H9 (cell line): ENCODE results near the gene NIT2. TPM values are rescaled to one million over a fixed set of nuclear protein-coding genes. Genes with fewer than 3 reads are reported as not detected.

Source experiments
- DNase-seq: peaks from one replicate; pipeline ENCODE4 v3.0.0-alpha.2; 2017
- H2AFZ ChIP-seq: one replicate; pipeline ENCODE4 v1.6.1; 2013; ENCODE audit warnings: mild to moderate bottlenecking, low read length, control low read depth, moderate library complexity
- H2AK5ac ChIP-seq: 2 replicates; pipeline ENCODE4 v1.6.1; 2013; ENCODE audit warnings: low read length, control low read depth, mixed read lengths; ENCODE audit not compliant: insufficient read length
- H2BK120ac ChIP-seq: one replicate; pipeline ENCODE4 v1.6.1; 2013; ENCODE audit warnings: low read depth, mild to moderate bottlenecking, low read length, control low read depth, inconsistent platforms; ENCODE audit not compliant: poor library complexity, severe bottlenecking
- H2BK12ac ChIP-seq: 2 replicates; pipeline ENCODE4 v1.6.1; 2013; ENCODE audit warnings: low read length, control low read depth, mixed read lengths, low read depth; ENCODE audit not compliant: insufficient read length
- H2BK15ac ChIP-seq: 2 replicates; pipeline ENCODE4 v1.6.1; 2013; ENCODE audit warnings: low read depth, low read length, control low read depth
- H2BK20ac ChIP-seq: one replicate; pipeline ENCODE4 v1.6.1; 2013; ENCODE audit warnings: low read depth, mild to moderate bottlenecking, low read length, control low read depth, inconsistent platforms; ENCODE audit not compliant: poor library complexity, severe bottlenecking
- H2BK5ac ChIP-seq: 2 replicates; pipeline ENCODE4 v1.6.1; 2013; ENCODE audit warnings: low read length, control low read depth, mixed read lengths; ENCODE audit not compliant: insufficient read length
- H3K14ac ChIP-seq: 2 replicates; pipeline ENCODE4 v1.6.1; 2013; ENCODE audit warnings: low read length, control low read depth; ENCODE audit not compliant: insufficient read depth
- H3K18ac ChIP-seq: 2 replicates; pipeline ENCODE4 v1.6.1; 2013; ENCODE audit warnings: low read depth, mild to moderate bottlenecking, mixed read lengths, low read length, control low read depth; ENCODE audit not compliant: insufficient read length
- H3K23ac ChIP-seq: 2 replicates; pipeline ENCODE4 v1.6.1; 2013; ENCODE audit warnings: low read length, control low read depth, mixed read lengths, low read depth; ENCODE audit not compliant: insufficient read length
- H3K23me2 ChIP-seq: 2 replicates; pipeline ENCODE4 v1.6.1; 2013; ENCODE audit warnings: low read depth, mild to moderate bottlenecking, mixed read lengths, low read length, control low read depth; ENCODE audit not compliant: insufficient read length, poor library complexity, severe bottlenecking
- H3K27ac ChIP-seq: 2 replicates; pipeline ENCODE4 v1.5.1; 2013; ENCODE audit warnings: low read length, control low read depth, mixed read lengths, low read depth; ENCODE audit not compliant: insufficient read length
- H3K27me3 ChIP-seq: 2 replicates; pipeline ENCODE4 v1.6.1; 2013; ENCODE audit warnings: low read length, control low read depth, inconsistent platforms; ENCODE audit not compliant: insufficient read depth
- H3K4ac ChIP-seq: 2 replicates; pipeline ENCODE4 v1.6.1; 2013; ENCODE audit warnings: low read depth, mild to moderate bottlenecking, control low read depth, inconsistent platforms, low read length, moderate library complexity
- H3K4me1 ChIP-seq: 2 replicates; pipeline ENCODE4 v1.6.1; 2013; ENCODE audit warnings: low read length, control low read depth, inconsistent platforms; ENCODE audit not compliant: insufficient read depth
- H3K4me2 ChIP-seq: 2 replicates; pipeline ENCODE4 v1.6.1; 2013; ENCODE audit warnings: low read length, control low read depth, mixed read lengths; ENCODE audit not compliant: insufficient read length, insufficient read depth
- H3K56ac ChIP-seq: 2 replicates; pipeline ENCODE4 v1.6.1; 2013; ENCODE audit warnings: low read depth, mild to moderate bottlenecking, mixed read lengths, low read length, control low read depth; ENCODE audit not compliant: insufficient read length
- H3K79me1 ChIP-seq: 2 replicates; pipeline ENCODE4 v1.6.1; 2013; ENCODE audit warnings: low read depth, mild to moderate bottlenecking, moderate library complexity, low read length, control low read depth, inconsistent platforms; ENCODE audit not compliant: insufficient read depth, poor library complexity, severe bottlenecking
- H3K79me2 ChIP-seq: 2 replicates; pipeline ENCODE4 v1.6.1; 2013; ENCODE audit warnings: low read length, control low read depth, inconsistent platforms; ENCODE audit not compliant: insufficient read depth
- H3K9ac ChIP-seq: 2 replicates; pipeline ENCODE4 v1.6.1; 2013; ENCODE audit warnings: low read length, control low read depth, mixed read lengths; ENCODE audit not compliant: insufficient read length; ENCODE audit errors: extremely low read depth
- H3K9me3 ChIP-seq: one replicate; pipeline ENCODE4 v1.6.1; 2013; ENCODE audit warnings: low read depth, low read length, inconsistent platforms; ENCODE audit not compliant: control insufficient read depth
- H3T11ph ChIP-seq: one replicate; pipeline ENCODE4 v1.6.1; 2013; ENCODE audit warnings: mild to moderate bottlenecking, low read length, control low read depth, inconsistent platforms
- H4K20me1 ChIP-seq: one replicate; pipeline ENCODE4 v1.6.1; 2013; ENCODE audit not compliant: control insufficient read depth, insufficient read length, insufficient read depth
- H4K5ac ChIP-seq: 2 replicates; pipeline ENCODE4 v1.6.1; 2013; ENCODE audit warnings: low read depth, mild to moderate bottlenecking, mixed read lengths, low read length, control low read depth; ENCODE audit not compliant: insufficient read length
- H4K8ac ChIP-seq: replicated peaks from 2 replicates; pipeline ENCODE4 v1.6.1; 2013; ENCODE audit warnings: low read length, control low read depth, mixed read lengths, low read depth; ENCODE audit not compliant: insufficient read length
- H4K91ac ChIP-seq: 2 replicates; pipeline ENCODE4 v1.6.1; 2013; ENCODE audit warnings: low read depth, mild to moderate bottlenecking, moderate library complexity, mixed read lengths, low read length, control low read depth; ENCODE audit not compliant: insufficient read length
- H3K27ac Mint-ChIP-seq, 3 experiments: 2 replicates in 2 of 3; 3 replicates in 1 of 3; pipeline ENCODE4 v1.8.0; 2020 to 2021; ENCODE audit warnings: mixed read lengths in 3 of 3, mild to moderate bottlenecking in 1 of 3, moderate library complexity in 1 of 3
- H3K27me3 Mint-ChIP-seq: 2 replicates; pipeline ENCODE4 v1.8.0; 2021; ENCODE audit warnings: low read depth, mild to moderate bottlenecking, moderate library complexity, mixed read lengths
- H3K36me3 Mint-ChIP-seq, 3 experiments: 2 replicates in 2 of 3; 3 replicates in 1 of 3; pipeline ENCODE4 v1.8.0; 2020 to 2021; ENCODE audit warnings: low read depth in 3 of 3, mixed read lengths in 3 of 3; ENCODE audit not compliant: insufficient read depth in 1 of 3
- H3K4me1 Mint-ChIP-seq, 2 experiments: 2 replicates each; pipeline ENCODE4 v1.8.0; 2020; ENCODE audit warnings: mixed read lengths in 2 of 2
- H3K4me3 Mint-ChIP-seq, 2 experiments: 2 replicates in 1 of 2; 3 replicates in 1 of 2; pipeline ENCODE4 v1.8.0; 2020 to 2021; ENCODE audit warnings: mild to moderate bottlenecking in 2 of 2, mixed read lengths in 2 of 2, moderate library complexity in 1 of 2
- H3K9me3 Mint-ChIP-seq, 2 experiments: 2 replicates in 1 of 2; 3 replicates in 1 of 2; pipeline ENCODE4 v1.8.0; 2020; ENCODE audit warnings: mild to moderate bottlenecking in 2 of 2, mixed read lengths in 2 of 2, moderate library complexity in 1 of 2
- CTCF ChIP-seq: fragments of 200-600 bp; sonication (generic); conservative IDR thresholded peaks from 3 replicates; pipeline ENCODE4 v1.8.0; 2021; ENCODE audit warnings: antibody characterized with exemption, mild to moderate bottlenecking
- WGBS: extraction: QIAGEN DNeasy Blood & Tissue Kit; methylation state at CpG from one replicate; pipeline ENCODE4 v1.1.7; 2013; ENCODE audit warnings: missing lambda C conversion rate, low lambda C conversion rate, mixed read lengths; ENCODE audit not compliant: insufficient read length; ENCODE audit errors: extremely low coverage; 5-methylcytosine and 5-hydroxymethylcytosine counted together
- total RNA-seq: library from RNA; stranded (reverse); gene quantifications from 2 replicates; pipeline ENCODE4 v1.2.1, GENCODE V29; 2021

NIT2 gene
- total RNA-seq, 1 experiment from 2014 or later, result 26.6 TPM

DNA sequence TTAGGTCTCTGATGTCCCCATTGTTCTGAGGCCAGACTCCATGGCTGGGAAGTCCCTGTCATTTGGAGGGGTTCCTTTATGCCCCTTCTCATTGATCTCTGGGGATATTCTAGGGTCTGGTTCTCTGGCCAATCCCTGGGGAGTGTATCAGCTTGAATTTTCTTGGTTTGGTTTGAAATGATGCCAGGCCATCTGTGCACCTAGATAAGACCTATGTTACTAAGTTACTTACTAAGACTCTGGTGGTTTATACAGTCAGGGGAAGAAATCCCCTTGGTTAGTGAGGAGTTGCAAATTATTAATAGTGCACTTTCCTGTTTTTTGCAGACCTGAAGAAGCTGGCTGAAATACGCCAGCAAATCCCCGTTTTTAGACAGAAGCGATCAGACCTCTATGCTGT, 20.3 kb downstream of the NIT2 start:
- H2BK5ac ChIP-seq, result no peak overlapping the region
- H3K23me2 ChIP-seq, result no peaks in the 10 kb centered on the region
- no peak overlapping the region for H3K14ac ChIP-seq
- H2BK15ac ChIP-seq, result no peak overlapping the region
- no peak overlapping the region for H4K5ac ChIP-seq
- no peak overlapping the region for H3K23ac ChIP-seq
- H4K91ac ChIP-seq, result no peak overlapping the region
- H2BK20ac ChIP-seq, result no peak overlapping the region
- DNase-seq, result no peak
- Mint-ChIP-seq H3K9me3 (no peaks in the 10 kb centered on the region), H3K27me3 (no peaks in the 10 kb centered on the region), H3K36me3 (peaks cover 9 to 36% (median 17%) of the 10 kb centered on the region in 3 experiments; a peak in 6 of 7 replicates), H3K4me1 (no peaks in the 10 kb centered on the region), H3K27ac (no peak overlapping the region), H3K4me3 (no peak overlapping the region)
- H2BK12ac ChIP-seq, result no peak overlapping the region
- H3K56ac ChIP-seq, result no peak overlapping the region
- no peaks in the 10 kb centered on the region for H3K27me3 ChIP-seq
- H3K4me1 ChIP-seq, result no peaks in the 10 kb centered on the region
- H3K79me1 ChIP-seq, result no peaks in the 10 kb centered on the region
- no peak overlapping the region for H3K18ac ChIP-seq
- no CpG with 5 or more reads among the region's 3 CpGs for WGBS
- H3K4ac ChIP-seq, result no peak overlapping the region
- H3K9me3 ChIP-seq, result no peaks in the 10 kb centered on the region
- no peak overlapping the region for H3T11ph ChIP-seq
- no peak overlapping the region for H3K4me2 ChIP-seq
- no peak for TF ChIP-seq CTCF
- H3K79me2 ChIP-seq, result no peaks in the 10 kb centered on the region
- no peaks in the 10 kb centered on the region for H4K20me1 ChIP-seq
- no peak overlapping the region for H2AK5ac ChIP-seq
- H2BK120ac ChIP-seq, result no peak overlapping the region
- H3K27ac ChIP-seq, result no peak overlapping the region
- no peak overlapping the region for H2AFZ ChIP-seq
- no peak overlapping the region for H4K8ac ChIP-seq
- no peak overlapping the region for H3K9ac ChIP-seq
